SH-SY5Y (cell line): ENCODE measurements around the gene ZIC4.

Source experiments
- GATA2 ChIP-seq: IDR thresholded peaks from 2 replicates; pipeline ENCODE4 v1.6.1; 2011; ENCODE audit warnings: mild to moderate bottlenecking, low read depth, low read length
- GATA3 ChIP-seq: IDR thresholded peaks from 2 replicates; pipeline ENCODE4 v1.6.1; 2011; ENCODE audit warnings: low read depth, mild to moderate bottlenecking, low read length, moderate library complexity

DNA sequence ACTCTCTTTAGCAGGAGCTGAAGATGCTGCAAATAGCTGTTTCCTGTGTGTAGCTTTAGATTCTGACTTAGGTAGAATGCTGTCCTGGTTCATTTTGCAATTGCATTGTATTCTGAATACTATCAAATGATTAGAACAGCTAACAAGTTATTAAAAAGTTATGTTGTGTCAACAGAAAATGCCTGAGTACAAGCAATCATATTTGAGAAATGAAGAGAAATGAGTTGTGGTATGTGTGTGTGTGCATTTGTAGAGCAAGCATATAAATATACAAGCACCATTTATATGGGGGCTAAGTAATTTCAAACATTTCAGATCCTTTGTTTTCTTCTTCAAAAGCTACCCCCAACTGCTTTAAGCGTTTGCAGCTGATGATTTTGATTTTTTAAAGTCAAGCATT, 10.6 kb upstream of the ZIC4 start:
- no peak for TF ChIP-seq GATA2
- no peak for TF ChIP-seq GATA3
